ENCODE results near the gene RNU7-1. TPM values are rescaled to one million over a fixed set of nuclear protein-coding genes. Genes with fewer than 3 reads are reported as not detected.

RNU7-1 gene
- total RNA-seq, 4 donors from 2014 or later, result not detected

DNA sequence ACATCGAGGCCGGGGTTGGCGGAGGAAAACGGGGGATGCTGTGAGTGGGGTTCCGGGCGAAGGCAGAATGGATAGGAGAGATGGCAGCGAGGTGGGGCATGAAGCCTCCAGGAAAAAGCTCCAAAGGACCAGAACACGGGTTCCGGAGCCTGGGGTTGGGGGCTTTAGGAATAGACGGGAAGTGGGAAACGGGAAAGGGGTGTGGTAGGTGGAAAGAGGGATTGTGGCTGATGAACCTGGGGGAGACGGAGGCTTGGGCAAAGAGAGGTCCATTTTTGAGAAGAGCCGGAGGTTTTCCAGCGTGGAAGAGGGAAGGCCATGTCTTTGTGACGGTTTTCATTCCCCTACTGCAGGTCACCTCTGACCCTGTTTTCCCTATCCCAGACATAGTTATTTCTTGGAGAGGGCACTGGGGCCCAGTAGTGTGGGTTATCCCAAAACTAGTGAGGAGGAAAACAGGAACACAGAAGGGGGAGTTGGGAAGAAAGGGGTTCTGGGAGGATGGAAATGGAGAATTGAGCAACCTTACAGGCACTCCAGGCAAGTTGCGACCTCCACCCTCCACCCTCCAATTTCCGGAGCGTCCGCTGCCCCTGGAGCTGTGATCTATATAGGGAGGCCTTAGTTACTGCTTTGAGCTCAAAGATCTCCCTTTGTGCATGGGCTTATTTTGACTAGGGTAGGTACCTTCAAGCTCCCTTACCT, 14.8 kb upstream of the RNU7-1 start:
- 11% methylated on average over 19 of the region's 19 CpGs; no CpG with 5 or more reads in 1 of the 2 donors for WGBS, 2 donors (ENCODE audit: low coverage in 1 of 2)
- no peak for DNase-seq
- no peaks in the 10 kb centered on the region for H3K27me3 ChIP-seq
- peaks cover 35 to 84% (median 71%) of the 10 kb centered on the region in 4 donors for H3K4me1 ChIP-seq
- TF ChIP-seq POLR2AphosphoS5 (IDR thresholded peaks at IDR 0.05) (no peak), EP300 (IDR thresholded peaks at IDR 0.05; ENCODE audit: low read depth) (no peak), POLR2A (IDR thresholded peaks at IDR 0.05) (no peak)
- TF ChIP-seq, protein P1, sequence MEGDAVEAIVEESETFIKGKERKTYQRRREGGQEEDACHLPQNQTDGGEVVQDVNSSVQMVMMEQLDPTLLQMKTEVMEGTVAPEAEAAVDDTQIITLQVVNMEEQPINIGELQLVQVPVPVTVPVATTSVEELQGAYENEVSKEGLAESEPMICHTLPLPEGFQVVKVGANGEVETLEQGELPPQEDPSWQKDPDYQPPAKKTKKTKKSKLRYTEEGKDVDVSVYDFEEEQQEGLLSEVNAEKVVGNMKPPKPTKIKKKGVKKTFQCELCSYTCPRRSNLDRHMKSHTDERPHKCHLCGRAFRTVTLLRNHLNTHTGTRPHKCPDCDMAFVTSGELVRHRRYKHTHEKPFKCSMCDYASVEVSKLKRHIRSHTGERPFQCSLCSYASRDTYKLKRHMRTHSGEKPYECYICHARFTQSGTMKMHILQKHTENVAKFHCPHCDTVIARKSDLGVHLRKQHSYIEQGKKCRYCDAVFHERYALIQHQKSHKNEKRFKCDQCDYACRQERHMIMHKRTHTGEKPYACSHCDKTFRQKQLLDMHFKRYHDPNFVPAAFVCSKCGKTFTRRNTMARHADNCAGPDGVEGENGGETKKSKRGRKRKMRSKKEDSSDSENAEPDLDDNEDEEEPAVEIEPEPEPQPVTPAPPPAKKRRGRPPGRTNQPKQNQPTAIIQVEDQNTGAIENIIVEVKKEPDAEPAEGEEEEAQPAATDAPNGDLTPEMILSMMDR (IDR thresholded peaks at IDR 0.05), result no peak
- intact Hi-C loops (cut with DNase I; ENCODE audit: low total_unique reads) (no loop called here), in situ Hi-C loops (cut with MboI; ENCODE audit: low pct_ligation_motif_present in 1 of 4, low pct_unique_long_range_greater_than_20kb in 1 of 4, low sequenced_read_pairs in 3 of 4) (loop anchor here in 2 of 4 donors (25.0 kb wide), 1 partner anchor 183 kb away; the partner anchor contains the start of gene C1RL (in 2 of the 2))
- no peaks in the 10 kb centered on the region for H3K36me3 ChIP-seq
- peak overlapping the region; percentile 94 to 97 (median 94) for H3K4me3 ChIP-seq
- H3K9me3 ChIP-seq, result no peaks in the 10 kb centered on the region
- peak overlapping the region; percentile 96 to 99 (median 98) for H3K27ac ChIP-seq

DNA sequence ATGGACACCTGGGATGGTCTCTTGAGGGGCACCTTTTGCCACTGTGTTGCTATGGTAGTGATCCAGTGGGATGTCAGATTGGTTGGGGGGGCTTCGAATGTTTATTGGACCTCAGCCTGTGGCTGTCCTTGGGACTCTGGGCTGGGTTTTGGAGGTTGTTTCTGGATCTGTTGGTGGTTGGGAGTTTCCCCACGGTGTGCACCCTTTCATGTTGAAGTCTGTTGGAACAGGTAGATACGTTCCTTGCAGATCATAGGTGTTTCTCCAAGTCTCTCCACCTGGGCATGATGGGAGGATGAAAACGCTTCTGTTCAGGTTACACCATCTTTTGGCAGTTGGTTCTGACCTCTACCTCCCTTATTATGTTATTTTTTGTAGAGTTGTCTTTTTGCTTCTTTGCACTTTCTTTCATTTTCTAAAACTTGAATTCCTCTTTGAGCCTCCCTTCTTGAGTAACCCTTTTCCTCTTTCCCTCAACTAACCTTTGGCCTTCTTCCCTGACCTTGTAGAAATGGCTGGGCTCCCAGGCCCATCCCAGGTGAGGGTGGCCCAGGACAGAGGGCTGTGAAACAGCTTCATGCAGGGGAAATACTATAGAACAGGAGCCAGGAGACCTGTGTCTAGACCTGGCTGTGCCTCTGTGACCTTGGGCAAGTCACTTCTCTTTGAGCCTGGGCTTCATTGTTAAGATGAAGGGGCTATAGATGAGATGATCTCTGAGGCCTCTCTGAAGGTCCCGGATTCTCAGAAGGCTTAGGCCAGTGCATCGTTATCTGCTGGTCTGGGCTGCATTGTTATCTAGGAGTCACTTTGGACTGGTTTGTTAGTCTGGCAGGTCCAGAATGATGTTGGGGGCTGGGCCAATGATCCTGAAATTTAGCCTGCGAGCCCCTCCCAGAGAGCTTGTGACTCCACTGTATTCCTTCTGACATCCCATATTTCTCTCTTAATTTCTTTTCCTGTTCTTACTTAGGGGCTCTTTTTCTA, 13.9 kb upstream of the RNU7-1 start:
- H3K36me3 ChIP-seq, result no peaks in the 10 kb centered on the region
- TF ChIP-seq, protein P1 (IDR thresholded peaks at IDR 0.05), result no peak
- TF ChIP-seq POLR2AphosphoS5 (IDR thresholded peaks at IDR 0.05), result no peak
- no peak for TF ChIP-seq EP300 (IDR thresholded peaks at IDR 0.05; ENCODE audit: low read depth)
- TF ChIP-seq POLR2A (IDR thresholded peaks at IDR 0.05), result no peak
- H3K27me3 ChIP-seq, result no peaks in the 10 kb centered on the region
- no peaks in the 10 kb centered on the region for H3K9me3 ChIP-seq
- in situ Hi-C loops (cut with MboI; ENCODE audit: low pct_ligation_motif_present in 1 of 4, low pct_unique_long_range_greater_than_20kb in 1 of 4, low sequenced_read_pairs in 3 of 4) (loop anchor here in 2 of 4 donors (25.0 kb wide), 1 partner anchor 183 kb away; the partner anchor contains the start of gene C1RL (in 2 of the 2)), intact Hi-C loops (cut with DNase I; ENCODE audit: low total_unique reads) (no loop called here)
- H3K4me1 ChIP-seq, result peaks cover 34 to 84% (median 70%) of the 10 kb centered on the region in 4 donors
- DNase-seq, result no peak
- H3K4me3 ChIP-seq, result peak overlapping the region; percentile 94 to 97 (median 94)
- WGBS, 2 donors (ENCODE audit: low coverage in 1 of 2), result 51 to 52% methylated on average over 2 to 7 of the region's 7 CpGs
- peak overlapping the region; percentile 96 to 99 (median 98) for H3K27ac ChIP-seq

DNA sequence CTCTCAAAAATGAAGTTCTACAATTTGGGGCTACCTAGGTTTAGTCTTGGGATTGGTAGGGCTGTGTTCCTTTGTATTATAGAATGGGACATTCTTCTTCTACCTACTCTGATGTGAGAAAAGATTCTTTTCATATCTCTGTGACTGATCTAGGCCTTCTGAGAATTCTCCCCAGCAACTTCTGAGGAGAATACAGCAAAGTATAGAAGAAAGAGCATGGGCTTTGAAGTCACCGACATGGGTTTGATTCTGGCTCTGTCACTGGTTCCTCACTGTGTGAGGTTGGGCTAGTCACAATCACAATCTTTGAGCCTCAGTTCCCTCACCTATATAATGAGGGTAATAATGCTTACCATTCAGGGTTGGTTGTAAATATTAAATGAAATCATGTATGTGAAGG, 10.8 kb upstream of the RNU7-1 start:
- Histone ChIP-seq H3K27me3 (no peaks in the 10 kb centered on the region), H3K4me3 (no peak overlapping the region), H3K27ac (peak overlapping the region; percentile 55 to 99 (median 78)), H3K36me3 (peaks cover 0 to 8% (median 0%) of the 10 kb centered on the region in 4 donors), H3K9me3 (no peaks in the 10 kb centered on the region), H3K4me1 (peaks cover 27 to 71% (median 57%) of the 10 kb centered on the region in 4 donors)
- no peak for DNase-seq
- no peak for TF ChIP-seq EP300 (IDR thresholded peaks at IDR 0.05; ENCODE audit: low read depth)
- no peak for TF ChIP-seq POLR2A (IDR thresholded peaks at IDR 0.05)
- no peak for TF ChIP-seq POLR2AphosphoS5 (IDR thresholded peaks at IDR 0.05)
- TF ChIP-seq, protein P1 (IDR thresholded peaks at IDR 0.05), result no peak
- WGBS, 2 donors (ENCODE audit: low coverage in 1 of 2), result 55 to 75% methylated on average over 1 of the region's 1 CpG
- in situ Hi-C loops (cut with MboI; ENCODE audit: low pct_ligation_motif_present in 1 of 4, low pct_unique_long_range_greater_than_20kb in 1 of 4, low sequenced_read_pairs in 3 of 4) (loop anchor here in 2 of 4 donors (25.0 kb wide), 1 partner anchor 180 kb away; the partner anchor contains the start of gene C1RL (in 2 of the 2)), intact Hi-C loops (cut with DNase I; ENCODE audit: low total_unique reads) (no loop called here)

Data from transverse colon (tissue), 4 donors.